ENCODE data around the gene CAMKV.
"Not testable (repeated sequence)": the region's sequence is repeated elsewhere in the genome, so short reads cannot be mapped to it uniquely, and the experiment has no call there.

- TF ChIP-seq POLR2AphosphoS5 (IDR thresholded peaks at IDR 0.05; ENCODE audit: insufficient read depth in 1 of 2, low read depth in 1 of 2); CTCF (IDR thresholded peaks at IDR 0.05): not testable (repeated sequence)
These were observed 48.3 kb upstream of the CAMKV start for GRCh38 chr3:49917806-49918590.

All from vagina (tissue), 2 donors.